HG02678 (cell line): Measurements from ENCODE around the gene VGLL4.
A peak's percentile ranks its signal among the peaks of the same experiment; 100 is the strongest.

ENCODE experiments used
- ATAC-seq: cut with Tn5 transposase; IDR thresholded peaks from one replicate; pipeline ENCODE4 v1.9.1; 2021; ENCODE audit warnings: mild to moderate bottlenecking, moderate library complexity; ENCODE audit not compliant: unreplicated experiment

VGLL4 gene

DNA sequence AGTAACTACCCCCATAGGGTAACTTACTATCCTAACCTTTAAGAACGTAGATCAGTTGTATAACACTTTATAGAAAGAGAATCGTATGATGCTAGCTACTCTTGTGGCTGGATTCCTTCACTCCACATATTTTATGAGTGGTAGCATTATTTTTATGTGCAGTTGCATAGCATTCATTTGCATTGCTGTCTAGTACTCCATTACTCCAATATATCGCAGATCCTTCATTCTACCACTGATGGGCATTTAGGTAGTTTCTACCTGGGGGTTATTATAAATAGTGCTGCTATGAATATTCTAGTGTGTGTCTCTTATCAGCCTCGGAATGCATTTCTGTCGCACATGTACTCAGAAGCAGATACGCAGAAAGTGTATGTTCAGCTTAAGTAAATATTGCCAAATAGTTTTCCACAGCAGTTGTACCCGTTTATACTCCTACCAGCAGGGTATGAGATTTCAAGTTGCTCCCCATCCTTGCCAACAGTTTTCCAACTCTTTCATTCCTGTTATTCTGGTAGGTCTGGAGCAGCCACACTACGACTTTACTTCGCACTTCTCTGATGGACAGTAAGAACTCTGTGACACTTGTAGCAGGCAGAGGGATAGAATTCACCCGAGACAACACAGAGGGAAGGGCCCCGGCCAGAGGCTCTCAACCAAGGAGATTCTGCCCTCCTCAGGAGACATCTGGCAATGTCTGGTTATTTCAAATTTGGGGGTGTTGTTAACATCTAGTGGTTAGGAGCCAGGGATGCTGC, 9.8 kb upstream of the VGLL4 start:
- ATAC-seq = no peak

GRCh38 chr3:11651900-11652299, 8.2 kb upstream of the VGLL4 start:
- ATAC-seq = no peak

DNA sequence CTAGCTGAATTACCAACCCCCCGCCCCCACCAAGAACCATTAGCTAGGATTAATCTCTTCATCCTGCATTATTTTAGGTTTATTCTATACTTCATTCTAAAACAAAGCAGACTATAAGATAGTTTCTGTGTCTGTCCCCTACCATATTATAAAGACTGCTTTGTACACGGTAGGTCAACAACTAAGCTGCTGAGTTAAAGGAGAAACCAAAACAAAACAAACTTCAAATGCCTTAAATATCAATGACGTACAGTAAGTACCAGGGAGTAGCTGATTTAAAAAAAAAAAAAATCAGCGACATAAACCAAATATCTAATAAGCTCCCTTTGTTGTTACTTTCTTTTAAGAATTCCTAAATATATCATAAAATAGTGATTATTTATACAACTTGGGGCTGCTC, 7.8 kb upstream of the VGLL4 start:
- ATAC-seq = no peak

- no peak for ATAC-seq
Measured at GRCh38 chr3:11650391-11650790, 6.7 kb upstream of the VGLL4 start.

DNA sequence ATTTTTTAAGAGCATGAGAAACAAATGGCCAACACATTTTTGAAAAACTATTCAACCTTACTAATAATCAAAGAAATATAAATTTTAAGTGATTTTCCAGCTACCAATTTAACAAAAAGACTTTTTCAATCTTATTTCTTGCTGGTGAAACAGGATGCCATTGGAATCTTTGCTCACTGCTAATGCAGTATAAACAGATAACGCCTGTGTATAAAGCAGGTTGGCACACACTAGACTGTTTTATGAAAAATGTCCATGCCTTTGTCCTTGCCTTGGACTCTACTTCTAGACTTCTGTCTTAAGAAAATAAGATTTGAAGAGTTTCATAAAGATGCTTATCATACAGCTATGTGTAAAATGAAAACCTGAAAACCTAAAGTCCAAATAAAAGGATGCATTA, 5.0 kb upstream of the VGLL4 start:
- no peak for ATAC-seq

DNA sequence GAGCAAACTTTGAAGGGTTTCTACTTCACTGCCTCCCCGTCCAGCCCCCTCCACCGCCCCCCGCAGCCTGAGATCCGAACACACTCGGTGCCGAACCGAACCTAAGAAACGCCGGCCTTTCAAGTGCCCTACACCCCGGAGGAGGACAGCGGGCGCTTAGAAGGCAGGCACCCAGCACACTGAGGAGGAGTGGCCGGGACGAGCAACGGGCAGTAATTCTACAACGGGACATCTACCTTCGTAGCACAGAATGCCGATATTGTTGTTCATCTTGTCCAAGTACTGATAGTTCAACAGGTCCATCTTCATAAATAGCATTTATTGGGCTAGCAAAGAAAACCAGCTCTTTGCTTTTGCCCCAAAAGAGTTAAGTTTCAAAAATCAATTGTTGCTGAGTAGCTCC, 513 bp downstream of the VGLL4 start:
- ATAC-seq = peak; percentile 5

- ATAC-seq = peak; percentile 62
Measured at GRCh38 chr3:11642431-11643191, 1.1 kb downstream of the VGLL4 start.

DNA sequence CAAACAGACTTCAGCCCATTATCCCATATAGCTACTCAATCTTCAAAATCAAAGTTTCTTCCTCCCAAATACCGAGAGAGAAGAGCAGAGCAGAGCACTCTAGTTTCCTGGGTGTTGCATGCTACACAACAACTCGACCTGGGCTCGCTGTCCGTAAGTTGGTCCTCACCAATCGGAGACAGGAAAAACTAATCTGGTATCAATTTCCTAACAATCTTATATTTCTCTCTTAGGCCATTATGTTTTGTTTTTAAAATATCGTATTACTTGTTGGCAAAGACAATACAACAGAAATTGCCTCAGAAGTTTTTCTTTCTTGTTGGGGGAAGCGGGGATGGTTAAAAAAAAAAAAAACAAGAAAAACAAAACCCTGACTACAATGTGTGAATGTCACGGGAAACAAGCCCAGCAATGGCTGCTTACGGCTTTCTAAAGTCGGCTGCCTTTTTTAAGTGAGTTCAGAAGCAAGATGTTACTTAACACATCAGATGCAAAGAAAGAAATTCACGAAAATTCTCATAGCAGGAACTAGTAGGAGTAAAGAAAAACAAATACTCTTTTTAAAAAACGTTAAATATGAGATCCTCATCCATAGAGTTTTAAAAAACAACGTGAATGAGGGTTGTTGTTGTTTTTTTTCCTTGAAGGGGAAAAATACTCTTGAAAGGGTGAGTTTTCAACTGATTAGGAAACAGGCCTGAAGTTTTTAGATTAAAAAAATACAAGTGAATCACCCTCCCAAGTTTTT, 1.9 kb downstream of the VGLL4 start:
- no peak for ATAC-seq

DNA sequence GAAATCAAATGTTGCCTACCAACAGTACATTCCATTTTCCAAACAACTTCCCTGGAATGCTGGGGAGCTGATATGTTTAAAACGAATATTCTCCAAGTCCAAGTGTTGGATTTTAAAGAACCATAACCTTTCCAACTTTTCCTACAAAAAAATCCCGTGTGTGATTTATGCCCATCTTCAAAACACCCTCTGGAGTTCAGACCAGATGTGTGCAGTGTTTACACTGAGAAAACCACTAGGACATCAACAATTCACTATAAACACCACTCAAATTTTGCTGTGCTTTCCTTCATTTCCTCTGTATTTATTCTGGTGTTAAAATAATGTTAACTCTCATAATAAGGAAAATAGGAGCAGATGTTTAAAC, 2.4 kb downstream of the VGLL4 start:
- no peak for ATAC-seq

- no peak for ATAC-seq
Measured at GRCh38 chr3:11640009-11640673, 3.6 kb downstream of the VGLL4 start.

DNA sequence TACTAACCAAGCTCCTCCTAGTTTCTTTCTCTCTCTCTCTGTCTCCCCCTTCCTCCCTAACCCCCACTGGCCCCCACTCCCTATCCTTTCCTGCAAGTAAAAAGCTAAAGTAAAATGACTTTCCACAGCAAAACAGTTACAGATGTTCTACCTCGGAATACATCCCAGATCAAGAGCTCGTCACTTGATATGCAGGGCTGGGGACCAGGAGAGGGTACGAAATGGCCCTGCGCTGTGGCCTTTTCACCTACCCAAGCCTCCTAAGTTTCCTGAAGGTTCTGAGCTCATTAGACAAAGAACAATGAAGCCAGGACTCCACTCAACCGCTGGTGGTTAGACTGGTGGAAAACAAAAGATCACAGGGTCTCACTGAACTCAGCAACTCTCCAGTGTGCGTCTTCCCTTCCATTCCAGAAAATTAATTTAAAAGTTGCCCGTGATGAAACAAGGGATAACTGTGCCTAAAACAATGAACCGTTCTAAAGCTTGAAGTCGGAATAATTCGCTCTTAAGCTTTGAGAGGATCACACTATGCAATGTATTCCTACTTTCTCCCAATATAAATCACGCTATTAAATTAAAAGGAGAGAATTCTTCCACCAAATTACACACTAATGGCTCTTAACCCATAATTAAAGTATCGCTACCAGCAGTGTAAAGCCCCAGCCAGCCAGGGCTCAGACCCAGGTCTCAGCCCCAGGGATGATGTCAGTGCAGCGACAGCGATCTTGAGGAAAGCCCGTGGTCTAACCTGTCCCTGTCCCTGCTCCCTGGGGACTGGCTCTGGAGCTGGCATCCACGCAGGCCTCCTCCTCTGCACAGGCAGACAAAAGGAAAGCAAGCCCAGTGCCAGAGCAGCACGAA, 5.0 kb downstream of the VGLL4 start:
- no peak for ATAC-seq

GRCh38 chr3:11637901-11638458, 5.7 kb downstream of the VGLL4 start:
- no peak for ATAC-seq

DNA sequence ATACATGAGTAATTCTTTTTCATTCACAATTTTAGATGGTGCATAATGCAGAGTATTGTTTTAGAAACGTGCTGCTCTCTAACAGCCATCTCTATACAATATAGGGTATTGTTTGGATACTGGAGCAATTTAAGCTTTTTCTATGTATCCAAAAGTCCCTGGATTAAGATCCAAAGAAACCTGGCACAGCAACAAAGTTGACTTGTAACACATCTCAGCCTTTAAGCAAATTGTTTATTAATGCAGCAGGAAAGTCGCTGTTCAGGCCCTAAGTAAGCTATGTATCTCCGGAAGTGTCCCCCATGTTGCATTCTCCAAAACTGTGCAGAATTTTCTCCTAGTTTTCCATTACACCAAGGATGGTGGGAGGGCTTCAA, 7.3 kb downstream of the VGLL4 start:
- no peak for ATAC-seq

GRCh38 chr3:11635680-11636393, 7.9 kb downstream of the VGLL4 start:
- no peak for ATAC-seq

- no peak for ATAC-seq
Measured at GRCh38 chr3:11634974-11635612, 8.6 kb downstream of the VGLL4 start.

DNA sequence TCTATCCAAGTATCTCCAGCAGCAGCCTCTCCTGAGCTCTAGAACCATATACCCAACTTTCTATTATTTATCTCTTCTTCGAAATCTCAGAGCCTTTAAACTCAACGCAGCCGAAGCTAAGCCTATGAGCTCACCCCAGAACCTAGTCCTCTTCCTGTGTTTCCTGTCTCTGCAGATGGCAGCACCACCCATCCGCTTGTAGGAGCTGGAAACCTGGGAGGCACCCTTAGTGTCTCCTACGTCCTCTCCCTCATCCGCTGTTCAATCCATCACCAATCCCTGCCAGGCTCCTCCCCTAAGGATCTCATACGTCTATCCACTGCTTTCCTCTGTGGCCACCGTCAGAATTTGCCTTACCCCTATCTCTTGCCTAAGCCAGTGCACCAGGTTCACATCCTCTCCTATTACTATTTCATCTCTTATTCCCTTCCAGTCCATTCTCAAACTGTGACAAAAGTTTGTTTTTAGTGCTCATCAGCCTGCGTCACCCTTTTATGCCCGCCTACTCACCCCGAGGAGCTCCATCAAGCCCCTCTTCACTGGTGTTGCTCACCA, 9.6 kb downstream of the VGLL4 start:
- no peak for ATAC-seq

DNA sequence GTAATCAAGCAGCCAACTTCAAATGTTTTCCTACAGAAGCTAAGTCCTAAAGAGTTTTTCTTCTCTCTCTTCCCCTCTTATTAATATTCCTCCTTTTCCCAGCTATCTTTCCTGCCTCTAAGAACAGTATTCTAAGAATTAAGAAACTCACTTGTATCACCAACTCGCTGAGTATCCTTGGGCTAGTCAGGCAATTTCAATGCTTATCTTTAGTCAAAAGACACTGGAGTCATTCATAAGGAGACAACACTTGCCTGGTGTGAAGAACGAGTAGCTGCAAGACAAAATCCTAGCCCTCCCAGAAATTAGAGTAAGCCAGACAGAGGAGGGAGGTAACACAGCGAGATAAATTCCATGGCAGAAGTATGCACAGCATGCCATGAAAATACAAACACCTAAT, 10.7 kb downstream of the VGLL4 start:
- no peak for ATAC-seq

DNA sequence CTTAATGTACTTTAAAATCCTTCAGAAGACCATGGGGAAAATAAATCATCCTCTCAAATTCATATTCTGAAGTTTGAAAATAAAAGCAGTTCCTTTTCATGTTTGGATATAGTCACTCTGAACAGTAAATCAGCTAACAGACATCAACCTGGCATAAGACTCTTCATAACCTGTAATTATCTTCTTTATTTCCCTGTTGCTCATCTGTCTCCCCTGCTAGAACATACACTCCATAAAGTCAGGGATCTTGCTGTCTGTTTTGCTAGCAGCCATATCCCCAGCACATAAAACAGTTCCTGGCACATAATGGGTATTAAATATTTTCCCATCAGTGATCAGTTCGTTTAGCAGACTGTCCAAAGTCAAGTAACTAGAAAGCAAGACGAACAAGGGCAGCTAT, 11.2 kb downstream of the VGLL4 start:
- no peak for ATAC-seq

GRCh38 chr3:11631820-11632219, 11.9 kb downstream of the VGLL4 start:
- no peak for ATAC-seq
